Activated CD4-positive, CD25-positive, alpha-beta regulatory T cell (primary cell): ENCODE data around the gene PRSS36.
A peak's percentile ranks its signal among the peaks of the same experiment; 100 is the strongest.
"Not testable (repeated sequence)": the region's sequence is repeated elsewhere in the genome, so short reads cannot be mapped to it uniquely, and the experiment has no call there.

ENCODE experiments used
- DNase-seq, 4 experiments: peaks; one replicate each; lab custom pipeline; 2025; lab: John Stamatoyannopoulos, UW

Gene PRSS36

GRCh38 chr16:31183432-31184428, 33.9 kb upstream of the PRSS36 start:
- no peak for DNase-seq

DNA sequence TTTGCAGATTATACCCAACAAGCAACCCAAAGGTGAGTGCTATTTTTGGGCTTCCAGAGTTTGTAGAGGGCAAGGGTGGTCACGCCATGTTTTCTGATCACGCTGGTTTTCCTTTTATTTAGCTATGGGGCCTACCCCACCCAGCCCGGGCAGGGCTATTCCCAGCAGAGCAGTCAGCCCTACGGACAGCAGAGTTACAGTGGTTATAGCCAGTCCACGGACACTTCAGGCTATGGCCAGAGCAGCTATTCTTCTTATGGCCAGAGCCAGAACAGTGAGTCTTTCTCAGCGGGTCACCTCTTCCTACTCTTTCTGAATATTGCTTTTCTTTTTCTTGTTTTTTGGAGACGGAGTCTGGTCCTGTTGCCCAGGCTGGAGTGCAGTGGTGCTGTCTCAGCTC, 32.5 kb upstream of the PRSS36 start:
- no peak for DNase-seq

- no peak for DNase-seq
These were observed 31.4 kb upstream of the PRSS36 start for GRCh38 chr16:31181102-31181830.

DNA sequence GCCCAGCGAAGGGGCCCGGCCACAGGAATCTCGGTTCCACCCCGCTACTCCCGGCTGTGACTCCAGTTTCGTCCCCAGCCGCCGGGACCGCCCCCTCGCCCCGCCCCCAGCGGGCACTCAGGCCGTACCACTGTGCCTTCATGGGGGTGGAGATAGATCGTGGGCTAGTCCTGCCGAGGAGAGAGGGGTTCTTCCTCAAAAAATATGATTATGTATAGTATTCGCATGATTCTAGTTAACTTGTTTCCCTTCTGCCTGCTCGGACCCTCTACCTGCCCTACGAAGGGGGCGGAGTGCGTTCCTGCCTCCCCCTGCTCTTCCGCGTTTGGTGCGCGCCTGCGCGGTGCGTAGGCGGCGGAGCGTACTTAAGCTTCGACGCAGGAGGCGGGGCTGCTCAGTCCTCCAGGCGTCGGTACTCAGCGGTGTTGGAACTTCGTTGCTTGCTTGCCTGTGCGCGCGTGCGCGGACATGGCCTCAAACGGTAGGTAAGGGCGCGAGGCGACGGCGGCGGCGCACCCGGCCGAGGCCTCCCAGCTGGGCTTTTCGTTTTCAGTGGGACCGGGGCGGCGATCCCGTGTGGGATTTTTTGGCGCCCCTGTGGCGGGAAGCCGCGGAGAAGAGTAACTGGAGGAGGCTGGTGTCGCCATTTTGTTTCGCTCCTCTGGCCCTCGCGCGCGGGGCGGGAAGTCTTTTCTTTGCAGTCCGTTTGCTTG, 30.0 kb upstream of the PRSS36 start, which contains the start of gene FUS:
FUS (plus strand) TSS at position 393 of the 713 bp plus-strand sequence; CDS start at position 469, 76 bp downstream.
- DNase-seq: peak; percentile 84 to 92 (median 84)

- DNase-seq: no peak
These were observed 29.4 kb upstream of the PRSS36 start for GRCh38 chr16:31179219-31179746.

- peak in 2 of 4 experiments; percentile 11 to 16 for DNase-seq
These were observed 27.3 kb upstream of the PRSS36 start for GRCh38 chr16:31177136-31177535.

GRCh38 chr16:31170048-31170447, 20.2 kb upstream of the PRSS36 start:
- not testable (repeated sequence) for DNase-seq

DNA sequence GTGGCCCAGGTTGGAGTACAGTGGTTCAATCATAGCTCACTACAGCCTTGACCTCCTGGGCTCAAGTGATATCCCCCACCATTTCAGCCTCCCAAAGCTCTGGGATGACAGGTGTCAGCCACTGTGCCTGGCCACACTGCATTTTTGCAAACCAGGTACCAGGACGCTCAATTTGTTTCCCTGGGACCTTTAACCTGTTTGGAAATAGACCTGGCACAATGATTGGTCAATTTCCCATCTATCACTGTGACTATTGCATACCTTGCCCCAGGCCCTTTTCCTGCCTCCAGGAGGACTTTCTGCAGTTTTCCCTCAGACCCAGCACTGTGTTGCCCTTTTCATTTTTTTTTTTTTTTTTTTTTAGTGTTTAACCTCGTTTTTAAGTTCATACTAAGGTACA, 19.0 kb upstream of the PRSS36 start:
- no peak for DNase-seq

- no peak for DNase-seq
These were observed 17.4 kb upstream of the PRSS36 start for GRCh38 chr16:31167315-31167714.

DNA sequence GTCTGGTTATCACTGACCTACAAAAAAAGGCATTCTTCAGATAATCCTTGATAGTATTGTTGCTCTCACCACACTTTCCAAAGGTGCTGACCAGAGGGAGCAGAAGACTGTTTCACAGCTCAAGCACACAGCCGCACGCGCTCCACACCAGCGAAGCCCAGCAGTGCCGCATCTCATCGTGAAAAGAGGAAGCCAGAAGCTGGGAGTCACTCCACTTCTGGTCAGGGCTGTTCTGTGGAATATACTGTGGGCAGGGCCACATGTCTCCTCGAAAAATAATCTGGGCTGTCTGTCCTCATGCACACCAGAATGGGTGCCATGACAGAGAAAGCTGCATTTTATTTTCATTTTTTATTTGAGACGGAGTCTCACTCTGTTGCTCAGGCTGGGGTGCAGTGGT, 7.3 kb upstream of the PRSS36 start:
- DNase-seq: no peak

DNA sequence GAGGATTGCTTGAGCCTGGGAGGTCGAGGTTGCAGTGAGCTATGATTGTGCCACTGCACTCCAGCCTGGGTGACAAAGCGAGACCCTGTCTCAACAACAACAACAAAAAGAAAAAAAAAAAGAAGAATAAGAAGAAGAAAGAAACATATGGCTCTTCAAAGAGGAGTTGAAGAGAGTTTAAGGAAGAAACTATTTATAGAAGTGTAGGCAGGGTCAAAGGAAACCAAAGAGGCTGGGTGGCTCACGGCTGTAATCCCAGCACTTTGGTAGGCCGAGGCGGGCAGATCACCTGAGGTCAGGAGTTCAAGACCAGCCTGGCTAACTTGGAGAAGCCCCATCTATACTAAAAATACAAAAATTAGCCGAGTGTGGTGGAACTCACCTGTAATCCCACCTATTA, 1.1 kb upstream of the PRSS36 start:
- not testable (repeated sequence) for DNase-seq

DNA sequence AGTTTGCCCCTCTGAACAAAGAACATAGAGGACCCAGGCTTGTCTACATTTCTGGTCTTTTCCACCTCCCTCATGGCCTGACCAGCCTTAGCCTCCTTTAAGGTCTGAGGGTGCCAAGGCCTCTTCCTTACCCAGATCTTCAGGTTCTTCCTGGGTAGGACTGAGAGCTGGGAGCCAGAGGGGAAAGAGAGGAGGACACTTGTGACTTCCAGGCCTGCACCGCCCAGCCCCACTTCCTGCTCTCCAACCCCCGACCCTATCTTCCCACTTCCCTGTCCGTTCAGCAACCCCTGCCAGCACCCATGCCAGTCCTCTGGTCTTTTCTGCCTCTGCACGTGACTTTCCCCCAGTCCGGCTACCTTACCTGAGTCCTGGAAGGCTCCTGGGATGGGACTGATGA, 534 bp downstream of the PRSS36 start:
- no peak for DNase-seq

GRCh38 chr16:31148896-31149295, 970 bp downstream of the PRSS36 start:
- DNase-seq: no peak

DNA sequence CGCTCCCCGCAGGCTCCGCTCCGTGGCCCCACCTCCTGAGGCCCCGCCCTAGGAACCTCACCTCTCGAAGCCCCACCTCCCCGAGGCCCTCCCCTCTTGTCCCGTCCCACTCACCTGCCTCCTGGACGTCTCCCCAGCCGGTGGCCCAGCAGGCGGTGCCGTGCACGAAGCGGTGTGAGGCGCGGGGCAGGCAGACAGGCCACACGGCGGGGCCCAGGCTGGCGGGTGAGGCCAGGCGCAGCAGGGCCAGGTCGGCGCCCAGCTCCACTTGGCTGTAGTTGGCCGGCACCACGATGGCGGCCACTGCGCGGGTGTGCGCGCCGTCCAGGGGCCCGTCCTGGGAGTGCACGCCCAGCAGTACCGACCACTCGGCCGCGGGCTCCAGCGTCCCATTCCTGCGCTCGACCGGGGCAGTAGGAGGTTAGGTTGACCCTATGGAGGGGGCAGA, 1.6 kb downstream of the PRSS36 start:
- no peak for DNase-seq

DNA sequence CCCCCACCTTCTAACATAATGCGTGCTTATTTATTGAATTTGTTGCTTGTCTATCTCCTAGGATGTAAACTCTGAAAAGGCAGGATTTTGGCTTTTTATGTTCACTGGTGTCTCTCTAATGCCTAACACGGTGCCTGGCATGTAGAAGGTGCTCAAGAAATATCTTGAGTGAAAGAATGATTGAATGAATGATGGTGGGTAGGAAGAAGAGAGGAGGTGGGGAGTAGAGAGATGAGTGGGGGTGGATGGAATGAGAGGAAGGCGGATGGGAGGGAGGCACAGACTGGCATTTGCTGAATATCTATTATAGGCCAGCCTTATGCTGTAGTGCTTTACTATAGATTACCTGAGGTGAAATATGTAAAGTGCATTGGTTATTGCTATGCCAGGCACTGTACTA, 2.3 kb downstream of the PRSS36 start:
- no peak for DNase-seq

DNA sequence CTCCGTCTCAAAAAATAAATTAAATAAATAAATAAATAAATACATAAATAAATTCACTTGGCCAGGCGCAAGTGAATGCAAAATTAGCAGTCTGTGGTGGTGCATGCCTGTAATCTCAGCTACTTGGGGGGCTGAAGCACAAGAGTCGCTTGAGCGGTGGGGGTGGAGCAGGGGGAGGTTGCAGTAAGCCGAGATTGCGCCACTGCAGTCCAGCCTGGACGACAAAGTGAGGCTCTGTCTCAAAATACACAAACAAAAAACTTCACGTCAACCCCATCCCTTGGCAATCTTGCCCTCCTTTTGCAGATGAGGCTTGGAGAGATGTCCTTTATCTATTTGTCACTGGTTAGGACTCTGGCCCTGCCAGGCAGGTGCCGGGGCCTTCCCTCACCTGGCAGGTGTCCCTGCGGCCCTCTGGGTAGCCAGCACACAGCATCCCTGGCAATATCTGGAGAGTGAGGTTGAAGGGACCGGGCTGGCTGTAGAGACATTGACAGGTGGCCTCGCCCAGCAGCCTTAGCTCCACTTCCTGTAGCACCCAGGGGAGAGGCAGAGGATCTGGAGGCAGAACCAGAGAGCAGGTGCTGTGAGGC, 4.4 kb downstream of the PRSS36 start:
- no peak for DNase-seq

GRCh38 chr16:31144418-31144817, 5.4 kb downstream of the PRSS36 start:
- DNase-seq: not testable (repeated sequence)

DNA sequence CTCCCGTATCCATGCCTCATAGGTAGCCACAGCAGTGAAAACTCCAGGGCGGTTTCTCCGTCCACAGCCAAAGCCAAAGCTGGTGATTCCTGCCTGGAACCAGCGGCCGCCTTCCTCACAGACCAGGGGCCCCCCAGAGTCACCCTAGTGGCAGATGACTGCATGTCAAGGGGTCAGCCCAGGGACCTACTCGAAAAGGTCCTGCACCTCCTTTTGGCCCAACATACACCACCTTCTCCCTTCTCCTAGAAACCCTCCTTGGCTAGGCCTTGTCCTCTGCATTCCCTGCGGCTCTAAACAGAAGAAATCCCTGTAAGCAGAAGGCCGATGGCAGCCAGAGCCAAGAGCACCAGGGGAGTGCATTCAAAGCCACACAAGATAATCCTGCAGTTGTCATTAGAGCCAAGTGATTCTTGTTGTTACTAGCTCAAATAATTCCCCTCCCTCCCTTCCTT, 6.1 kb downstream of the PRSS36 start:
- no peak for DNase-seq

DNA sequence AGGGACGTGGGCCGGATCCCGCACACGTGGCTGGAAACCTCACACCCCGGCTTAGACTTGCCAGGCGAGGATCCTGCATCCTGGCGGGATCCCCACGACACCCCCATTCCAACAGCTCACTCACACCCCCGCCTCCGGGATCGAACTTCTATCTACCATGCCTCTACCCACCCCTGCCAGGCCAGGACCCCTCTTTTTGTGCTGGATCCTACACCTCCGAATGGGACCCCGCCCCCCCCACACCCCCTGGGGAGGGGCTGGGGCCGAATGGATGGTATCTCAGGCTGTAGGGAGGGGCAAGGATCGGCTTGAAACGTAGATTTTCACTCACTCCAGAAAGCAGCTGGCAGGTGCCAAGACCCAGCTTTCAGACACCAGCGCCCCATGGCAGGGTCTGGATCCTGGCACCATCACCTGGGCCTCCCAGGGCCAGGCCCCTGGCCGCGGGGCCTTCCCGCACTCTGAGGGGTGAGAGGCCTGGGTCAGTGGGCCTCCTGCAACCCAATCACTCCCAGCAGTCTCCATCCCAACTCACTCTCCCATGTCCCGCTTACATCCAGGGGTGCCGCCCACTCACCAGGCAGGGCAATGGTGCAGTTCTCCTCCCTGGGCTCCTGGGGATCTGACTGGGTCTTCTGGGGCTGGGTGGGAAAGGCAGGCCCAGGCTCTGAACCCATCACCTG, 6.7 kb downstream of the PRSS36 start:
- no peak for DNase-seq

GRCh38 chr16:31142109-31143010, 7.5 kb downstream of the PRSS36 start:
- DNase-seq: peak; percentile 97 to 98 (median 98)
